ENCODE results near the gene AHDC1. TPM values are rescaled to one million over a fixed set of nuclear protein-coding genes. Genes with fewer than 3 reads are reported as not detected.

AHDC1 gene
- total RNA-seq, 2 donors from 2014 or later = 23.5 to 35.0 TPM

GRCh38 chr1:27614043-27614624 is 10.2 kb upstream of the AHDC1 start:
- H3K36me3 ChIP-seq = no peaks in the 10 kb centered on the region
- no peak for TF ChIP-seq CTCF (IDR thresholded peaks at IDR 0.05)
- no peak for DNase-seq (ENCODE audit: low spot score)
- peaks cover 0 to 10% of the 10 kb centered on the region in 2 donors for H3K4me1 ChIP-seq
- no peaks in the 10 kb centered on the region for H3K9me3 ChIP-seq
- H3K27me3 ChIP-seq = no peaks in the 10 kb centered on the region
- no peak overlapping the region for H3K4me3 ChIP-seq
- H3K27ac ChIP-seq = no peak overlapping the region

- Histone ChIP-seq H3K27ac (no peak overlapping the region), H3K36me3 (no peaks in the 10 kb centered on the region), H3K9me3 (no peaks in the 10 kb centered on the region), H3K4me3 (no peak overlapping the region), H3K4me1 (peaks cover 0 to 10% of the 10 kb centered on the region in 2 donors), H3K27me3 (no peaks in the 10 kb centered on the region)
- no peak for DNase-seq (ENCODE audit: low spot score)
- no peak for TF ChIP-seq CTCF (IDR thresholded peaks at IDR 0.05)
Observed at GRCh38 chr1:27612718-27613117, 8.8 kb upstream of the AHDC1 start.

- no peaks in the 10 kb centered on the region for H3K27me3 ChIP-seq
- no peak for TF ChIP-seq CTCF (IDR thresholded peaks at IDR 0.05)
Observed at GRCh38 chr1:27611450-27611849, 7.5 kb upstream of the AHDC1 start.

GRCh38 chr1:27609618-27610240 is 5.8 kb upstream of the AHDC1 start:
- Histone ChIP-seq H3K4me1 (peaks cover 0 to 28% of the 10 kb centered on the region in 2 donors), H3K4me3 (no peak overlapping the region), H3K9me3 (no peaks in the 10 kb centered on the region), H3K36me3 (no peaks in the 10 kb centered on the region), H3K27ac (no peak overlapping the region), H3K27me3 (no peaks in the 10 kb centered on the region)
- no peak for DNase-seq (ENCODE audit: low spot score)
- no peak for TF ChIP-seq CTCF (IDR thresholded peaks at IDR 0.05)

More at GRCh38 chr1:27611450-27611849, 7.5 kb upstream of the AHDC1 start:
- H3K9me3 ChIP-seq = no peaks in the 10 kb centered on the region
- H3K4me3 ChIP-seq = no peak overlapping the region
- no peak for DNase-seq (ENCODE audit: low spot score)
- peaks cover 0 to 16% of the 10 kb centered on the region in 2 donors for H3K4me1 ChIP-seq
- H3K27ac ChIP-seq = no peak overlapping the region
- H3K36me3 ChIP-seq = no peaks in the 10 kb centered on the region

GRCh38 chr1:27609210-27609555 is 5.2 kb upstream of the AHDC1 start:
- no peak overlapping the region for H3K4me3 ChIP-seq
- no peak for DNase-seq (ENCODE audit: low spot score)
- no peaks in the 10 kb centered on the region for H3K36me3 ChIP-seq
- H3K9me3 ChIP-seq = no peaks in the 10 kb centered on the region
- no peak overlapping the region for H3K27ac ChIP-seq
- no peaks in the 10 kb centered on the region for H3K27me3 ChIP-seq
- no peak for TF ChIP-seq CTCF (IDR thresholded peaks at IDR 0.05)
- peaks cover 0 to 26% of the 10 kb centered on the region in 2 donors for H3K4me1 ChIP-seq

Data from right atrium auricular region (tissue), 2 donors.